HepG2 (cell line): Measurements from ENCODE around the gene PHRF1.

Experiments used
- BRCA1 ChIP-seq: sonication (generic); formaldehyde crosslinking; IDR thresholded peaks from 2 replicates; pipeline ENCODE4 v1.4.0; 2020; ENCODE audit warnings: missing genetic modification reagents
- CTCF ChIP-seq: sonication (generic); formaldehyde crosslinking; IDR thresholded peaks from 2 replicates; pipeline ENCODE4 v1.5.0; 2020; ENCODE audit warnings: mild to moderate bottlenecking, missing genetic modification reagents, moderate library complexity
- EZH2 ChIP-seq: conservative IDR thresholded peaks from 2 replicates; pipeline ENCODE4 v1.6.1; 2012; ENCODE audit warnings: mild to moderate bottlenecking, low read depth, low read length, moderate library complexity
- NFIC ChIP-seq: IDR thresholded peaks from 2 replicates; pipeline ENCODE4 v1.6.1; 2012; ENCODE audit warnings: mild to moderate bottlenecking, low read length, inconsistent platforms
- PREB ChIP-seq: sonication (generic); formaldehyde crosslinking; IDR thresholded peaks from 2 replicates; pipeline ENCODE4 v1.4.0; 2020; ENCODE audit warnings: missing genetic modification reagents
- RXRA ChIP-seq: sonication (generic); formaldehyde crosslinking; IDR thresholded peaks from 2 replicates; pipeline ENCODE4 v1.5.1; 2020; ENCODE audit warnings: missing genetic modification reagents
- SETDB1 ChIP-seq: sonication (generic); formaldehyde crosslinking; IDR thresholded peaks from 2 replicates; pipeline ENCODE4 v1.5.1; 2020; ENCODE audit warnings: missing genetic modification reagents, mild to moderate bottlenecking, borderline replicate concordance
- SMC3 ChIP-seq: IDR thresholded peaks from 2 replicates; pipeline ENCODE4 v1.6.1; 2011; ENCODE audit warnings: low read length, improper control_type of control experiment
- ZNF143 ChIP-seq: sonication (generic); formaldehyde crosslinking; IDR thresholded peaks from 2 replicates; pipeline ENCODE4 v1.4.0; 2020; ENCODE audit warnings: missing genetic modification reagents
- ZNF543 ChIP-seq: sonication (generic); formaldehyde crosslinking; IDR thresholded peaks from 2 replicates; pipeline ENCODE4 v1.4.0; 2020; ENCODE audit warnings: mild to moderate bottlenecking, missing genetic modification reagents
- ZNF570 ChIP-seq: sonication (generic); formaldehyde crosslinking; IDR thresholded peaks from 2 replicates; pipeline ENCODE4 v1.4.0; 2020; ENCODE audit warnings: mild to moderate bottlenecking, missing genetic modification reagents, borderline replicate concordance
- ZNF678 ChIP-seq: sonication (generic); formaldehyde crosslinking; IDR thresholded peaks from 2 replicates; pipeline ENCODE4 v1.4.0; 2020; ENCODE audit warnings: mild to moderate bottlenecking, missing genetic modification reagents
- ZSCAN21 ChIP-seq: sonication (generic); formaldehyde crosslinking; IDR thresholded peaks from 2 replicates; pipeline ENCODE4 v1.8.0; 2022; ENCODE audit warnings: mild to moderate bottlenecking, missing genetic modification reagents, moderate library complexity, borderline replicate concordance

- no peak for TF ChIP-seq ZNF678
- TF ChIP-seq ZSCAN21 (CRISPR knock-in tag) = no peak
- TF ChIP-seq PREB (CRISPR knock-in tag) = no peak
- no peak for TF ChIP-seq EZH2
- TF ChIP-seq ZNF543 = no peak
- no peak for TF ChIP-seq CTCF
- TF ChIP-seq NFIC = no peak
- TF ChIP-seq SETDB1 = no peak
- TF ChIP-seq SMC3 = no peak
- no peak for TF ChIP-seq BRCA1
- no peak for TF ChIP-seq ZNF143
- no peak for TF ChIP-seq RXRA
- no peak for TF ChIP-seq ZNF570 (CRISPR knock-in tag)
Observed at GRCh38 chr11:603154-603553, 26.9 kb downstream of the PHRF1 start.
